ENCODE data around the gene ABCC4.
"Not testable (repeated sequence)": the region's sequence is repeated elsewhere in the genome, so short reads cannot be mapped to it uniquely, and the experiment has no call there.

Gene ABCC4

GRCh38 chr13:95204231-95204765, 97.0 kb downstream of the ABCC4 start:
- Histone ChIP-seq H3K4me1 (ENCODE audit: control insufficient read depth, insufficient read depth, low read length) (no peaks in the 10 kb centered on the region), H3K4me3 (ENCODE audit: low read depth, low read length) (no peak overlapping the region), H3K36me3 (ENCODE audit: control insufficient read depth in 2 of 2, insufficient read depth in 1 of 2, low read length in 2 of 2) (peaks cover 0 to 20% of the 10 kb centered on the region in 2 experiments; a peak in 1 of 3 replicates), H3K27ac (ENCODE audit: extremely low read depth, low read depth, low read length) (no peak overlapping the region), H3K9me3 (ENCODE audit: control insufficient read depth, insufficient read depth, low read depth, low read length) (no peaks in the 10 kb centered on the region)
- TF ChIP-seq ZNF133 (tag by site-specific recombination; IDR thresholded peaks at IDR 0.05) (no peak), ZNF10 (tag by site-specific recombination; IDR thresholded peaks at IDR 0.05) (no peak), ZNF391 (tag by site-specific recombination; IDR thresholded peaks at IDR 0.05; ENCODE audit: borderline replicate concordance, low read depth) (no peak), ZNF549 (tag by site-specific recombination; IDR thresholded peaks at IDR 0.05) (no peak), ZBTB8A (tag by site-specific recombination; IDR thresholded peaks at IDR 0.05) (no peak), AEBP2 (tag by site-specific recombination; IDR thresholded peaks at IDR 0.05; ENCODE audit: borderline replicate concordance) (no peak), KLF7 (tag by site-specific recombination; IDR thresholded peaks at IDR 0.05; ENCODE audit: borderline replicate concordance) (no peak), SCRT1 (tag by site-specific recombination; IDR thresholded peaks at IDR 0.05; ENCODE audit: borderline replicate concordance) (no peak), ZNF610 (tag by site-specific recombination; IDR thresholded peaks at IDR 0.05; ENCODE audit: borderline replicate concordance) (no peak)
- TF ChIP-seq, protein P1, sequence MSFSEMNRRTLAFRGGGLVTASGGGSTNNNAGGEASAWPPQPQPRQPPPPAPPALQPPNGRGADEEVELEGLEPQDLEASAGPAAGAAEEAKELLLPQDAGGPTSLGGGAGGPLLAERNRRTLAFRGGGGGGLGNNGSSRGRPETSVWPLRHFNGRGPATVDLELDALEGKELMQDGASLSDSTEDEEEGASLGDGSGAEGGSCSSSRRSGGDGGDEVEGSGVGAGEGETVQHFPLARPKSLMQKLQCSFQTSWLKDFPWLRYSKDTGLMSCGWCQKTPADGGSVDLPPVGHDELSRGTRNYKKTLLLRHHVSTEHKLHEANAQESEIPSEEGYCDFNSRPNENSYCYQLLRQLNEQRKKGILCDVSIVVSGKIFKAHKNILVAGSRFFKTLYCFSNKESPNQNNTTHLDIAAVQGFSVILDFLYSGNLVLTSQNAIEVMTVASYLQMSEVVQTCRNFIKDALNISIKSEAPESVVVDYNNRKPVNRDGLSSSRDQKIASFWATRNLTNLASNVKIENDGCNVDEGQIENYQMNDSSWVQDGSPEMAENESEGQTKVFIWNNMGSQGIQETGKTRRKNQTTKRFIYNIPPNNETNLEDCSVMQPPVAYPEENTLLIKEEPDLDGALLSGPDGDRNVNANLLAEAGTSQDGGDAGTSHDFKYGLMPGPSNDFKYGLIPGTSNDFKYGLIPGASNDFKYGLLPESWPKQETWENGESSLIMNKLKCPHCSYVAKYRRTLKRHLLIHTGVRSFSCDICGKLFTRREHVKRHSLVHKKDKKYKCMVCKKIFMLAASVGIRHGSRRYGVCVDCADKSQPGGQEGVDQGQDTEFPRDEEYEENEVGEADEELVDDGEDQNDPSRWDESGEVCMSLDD (tag by site-specific recombination; IDR thresholded peaks at IDR 0.05) = no peak
- ChIA-PET CTCF (interaction anchor here (1.2 kb wide), 2 partner anchors 12 to 15 kb away, joined by 3 to 5 read pairs; no protein-coding TSS in a partner anchor), POLR2A (no interaction called here)

- Histone ChIP-seq H3K9me3 (ENCODE audit: control insufficient read depth, insufficient read depth, low read depth, low read length) (no peaks in the 10 kb centered on the region), H3K4me3 (ENCODE audit: low read depth, low read length) (no peak overlapping the region), H3K4me1 (ENCODE audit: control insufficient read depth, insufficient read depth, low read length) (no peaks in the 10 kb centered on the region), H3K36me3 (ENCODE audit: control insufficient read depth in 2 of 2, insufficient read depth in 1 of 2, low read length in 2 of 2) (peaks cover 0 to 17% of the 10 kb centered on the region in 2 experiments; a peak in 1 of 3 replicates), H3K27ac (ENCODE audit: extremely low read depth, low read depth, low read length) (no peak overlapping the region)
- POLR2A ChIA-PET = no interaction called here
- TF ChIP-seq ZBTB21 (tag by site-specific recombination; IDR thresholded peaks at IDR 0.05) (no peak), SCRT1 (tag by site-specific recombination; IDR thresholded peaks at IDR 0.05; ENCODE audit: borderline replicate concordance) (peak; percentile 32; the same call in 1 of the 2 replicates), PRDM10 (tag by site-specific recombination; IDR thresholded peaks at IDR 0.05) (no peak), ZNF184 (tag by site-specific recombination; IDR thresholded peaks at IDR 0.05) (no peak)
- CTCF ChIA-PET = no interaction called here
These were observed 99.2 kb downstream of the ABCC4 start for GRCh38 chr13:95201814-95202651.

GRCh38 chr13:95200386-95200957, 100.8 kb downstream of the ABCC4 start:
- CTCF ChIA-PET; H3K4me3 ChIP-seq (ENCODE audit: low read depth, low read length); POLR2A ChIA-PET; H3K9me3 ChIP-seq (ENCODE audit: control insufficient read depth, insufficient read depth, low read depth, low read length); H3K27ac ChIP-seq (ENCODE audit: extremely low read depth, low read depth, low read length); H3K36me3 ChIP-seq (ENCODE audit: control insufficient read depth in 2 of 2, insufficient read depth in 1 of 2, low read length in 2 of 2); H3K4me1 ChIP-seq (ENCODE audit: control insufficient read depth, insufficient read depth, low read length): not testable (repeated sequence)
